ENCODE measurements around the gene SAXO2.
"Not testable (repeated sequence)": the region's sequence is repeated elsewhere in the genome, so short reads cannot be mapped to it uniquely, and the experiment has no call there.

The SAXO2 gene

DNA sequence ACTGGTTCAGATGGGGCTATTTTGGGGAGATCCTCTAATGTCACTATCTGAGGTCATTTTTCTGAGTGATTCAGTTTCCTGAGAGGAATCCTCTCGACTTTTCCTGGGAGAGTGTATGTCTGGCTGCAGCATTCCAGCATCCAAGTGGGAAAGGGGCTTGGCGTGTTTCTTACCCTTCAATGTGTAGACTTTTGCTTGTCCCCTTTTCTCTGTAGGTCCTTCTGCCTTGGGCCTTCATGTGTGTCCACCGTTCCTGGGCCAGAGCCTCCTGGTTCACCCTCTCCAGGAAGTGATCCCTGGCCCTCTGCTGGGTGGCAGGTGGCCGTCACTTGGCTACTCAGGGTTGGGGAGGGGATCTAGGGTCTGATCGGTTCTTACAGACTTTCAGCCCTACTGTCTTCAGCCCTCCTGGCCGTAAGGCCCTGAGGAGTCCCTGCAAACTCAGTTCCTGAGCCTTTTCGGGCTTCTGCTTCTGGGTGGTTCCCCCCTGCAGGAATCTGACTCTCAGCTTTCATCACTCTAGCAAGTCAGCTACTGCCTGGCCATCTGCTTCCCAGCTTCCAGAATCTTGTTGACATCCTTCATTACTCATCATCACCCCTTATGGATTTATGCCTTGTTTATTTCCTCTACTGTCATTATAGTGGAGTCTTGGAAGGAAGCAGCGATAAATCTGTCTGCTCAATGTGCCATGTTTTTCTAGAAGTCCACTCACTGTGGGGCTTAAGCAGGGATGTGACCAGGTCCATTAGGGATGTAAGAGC, 50.1 kb downstream of the SAXO2 start:
- TF ChIP-seq ISL1 (CRISPR knock-in tag; IDR thresholded peaks at IDR 0.05) (no peak), ZFP3 (CRISPR knock-in tag; IDR thresholded peaks at IDR 0.05) (no peak), RARB (CRISPR knock-in tag; IDR thresholded peaks at IDR 0.05) (no peak), ZNF70 (CRISPR knock-in tag; IDR thresholded peaks at IDR 0.05) (no peak), BACH2 (CRISPR knock-in tag; IDR thresholded peaks at IDR 0.05; ENCODE audit: borderline replicate concordance) (no peak), ZNF565 (CRISPR knock-in tag; conservative IDR thresholded peaks at IDR 0.05; ENCODE audit: low read depth) (no peak), ESRRG (CRISPR knock-in tag; IDR thresholded peaks at IDR 0.05) (no peak), ZNF8 (CRISPR knock-in tag; IDR thresholded peaks at IDR 0.05) (no peak), ZC3H10 (CRISPR knock-in tag; IDR thresholded peaks at IDR 0.05) (no peak)
- TF ChIP-seq, protein P1, sequence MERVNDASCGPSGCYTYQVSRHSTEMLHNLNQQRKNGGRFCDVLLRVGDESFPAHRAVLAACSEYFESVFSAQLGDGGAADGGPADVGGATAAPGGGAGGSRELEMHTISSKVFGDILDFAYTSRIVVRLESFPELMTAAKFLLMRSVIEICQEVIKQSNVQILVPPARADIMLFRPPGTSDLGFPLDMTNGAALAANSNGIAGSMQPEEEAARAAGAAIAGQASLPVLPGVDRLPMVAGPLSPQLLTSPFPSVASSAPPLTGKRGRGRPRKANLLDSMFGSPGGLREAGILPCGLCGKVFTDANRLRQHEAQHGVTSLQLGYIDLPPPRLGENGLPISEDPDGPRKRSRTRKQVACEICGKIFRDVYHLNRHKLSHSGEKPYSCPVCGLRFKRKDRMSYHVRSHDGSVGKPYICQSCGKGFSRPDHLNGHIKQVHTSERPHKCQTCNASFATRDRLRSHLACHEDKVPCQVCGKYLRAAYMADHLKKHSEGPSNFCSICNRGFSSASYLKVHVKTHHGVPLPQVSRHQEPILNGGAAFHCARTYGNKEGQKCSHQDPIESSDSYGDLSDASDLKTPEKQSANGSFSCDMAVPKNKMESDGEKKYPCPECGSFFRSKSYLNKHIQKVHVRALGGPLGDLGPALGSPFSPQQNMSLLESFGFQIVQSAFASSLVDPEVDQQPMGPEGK (CRISPR knock-in tag; IDR thresholded peaks at IDR 0.05; ENCODE audit: borderline replicate concordance): no peak
- no peak for ATAC-seq

DNA sequence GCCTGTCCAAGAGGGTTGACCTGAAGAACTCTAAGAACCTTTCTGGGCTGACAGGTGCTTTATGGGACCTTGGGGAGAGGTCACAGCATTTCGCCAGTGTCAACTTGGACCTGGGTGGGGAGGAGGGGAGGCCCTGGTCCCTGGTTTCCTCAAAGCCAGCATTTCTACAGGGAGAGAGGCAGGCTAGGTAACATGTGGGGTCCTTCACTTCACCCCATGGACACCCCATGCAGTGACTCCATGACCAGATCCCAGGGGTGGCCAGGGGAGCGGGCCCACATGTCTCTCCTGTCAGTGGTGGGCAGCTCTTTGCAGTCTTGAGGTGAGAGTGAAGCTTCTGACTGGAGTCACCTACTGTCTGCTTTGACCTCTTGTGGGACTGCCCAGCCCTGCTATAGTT, 50.8 kb downstream of the SAXO2 start:
- no peak for ATAC-seq
- TF ChIP-seq, protein P2, sequence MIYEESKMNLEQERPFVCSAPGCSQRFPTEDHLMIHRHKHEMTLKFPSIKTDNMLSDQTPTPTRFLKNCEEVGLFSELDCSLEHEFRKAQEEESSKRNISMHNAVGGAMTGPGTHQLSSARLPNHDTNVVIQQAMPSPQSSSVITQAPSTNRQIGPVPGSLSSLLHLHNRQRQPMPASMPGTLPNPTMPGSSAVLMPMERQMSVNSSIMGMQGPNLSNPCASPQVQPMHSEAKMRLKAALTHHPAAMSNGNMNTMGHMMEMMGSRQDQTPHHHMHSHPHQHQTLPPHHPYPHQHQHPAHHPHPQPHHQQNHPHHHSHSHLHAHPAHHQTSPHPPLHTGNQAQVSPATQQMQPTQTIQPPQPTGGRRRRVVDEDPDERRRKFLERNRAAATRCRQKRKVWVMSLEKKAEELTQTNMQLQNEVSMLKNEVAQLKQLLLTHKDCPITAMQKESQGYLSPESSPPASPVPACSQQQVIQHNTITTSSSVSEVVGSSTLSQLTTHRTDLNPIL (CRISPR knock-in tag; IDR thresholded peaks at IDR 0.05; ENCODE audit: low read depth): no peak
- no peak for TF ChIP-seq RARB (CRISPR knock-in tag; IDR thresholded peaks at IDR 0.05)
- no peak for TF ChIP-seq PPARA (CRISPR knock-in tag; IDR thresholded peaks at IDR 0.05; ENCODE audit: borderline replicate concordance)
- no peak for TF ChIP-seq ISL1 (CRISPR knock-in tag; IDR thresholded peaks at IDR 0.05)
- TF ChIP-seq GLIS3 (CRISPR knock-in tag; IDR thresholded peaks at IDR 0.05): no peak
- no peak for TF ChIP-seq ESRRG (CRISPR knock-in tag; IDR thresholded peaks at IDR 0.05)
- TF ChIP-seq, protein P3, sequence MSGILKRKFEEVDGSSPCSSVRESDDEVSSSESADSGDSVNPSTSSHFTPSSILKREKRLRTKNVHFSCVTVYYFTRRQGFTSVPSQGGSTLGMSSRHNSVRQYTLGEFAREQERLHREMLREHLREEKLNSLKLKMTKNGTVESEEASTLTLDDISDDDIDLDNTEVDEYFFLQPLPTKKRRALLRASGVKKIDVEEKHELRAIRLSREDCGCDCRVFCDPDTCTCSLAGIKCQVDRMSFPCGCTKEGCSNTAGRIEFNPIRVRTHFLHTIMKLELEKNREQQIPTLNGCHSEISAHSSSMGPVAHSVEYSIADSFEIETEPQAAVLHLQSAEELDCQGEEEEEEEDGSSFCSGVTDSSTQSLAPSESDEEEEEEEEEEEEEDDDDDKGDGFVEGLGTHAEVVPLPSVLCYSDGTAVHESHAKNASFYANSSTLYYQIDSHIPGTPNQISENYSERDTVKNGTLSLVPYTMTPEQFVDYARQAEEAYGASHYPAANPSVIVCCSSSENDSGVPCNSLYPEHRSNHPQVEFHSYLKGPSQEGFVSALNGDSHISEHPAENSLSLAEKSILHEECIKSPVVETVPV (CRISPR knock-in tag; IDR thresholded peaks at IDR 0.05): no peak
- TF ChIP-seq ZFP30 (CRISPR knock-in tag; IDR thresholded peaks at IDR 0.05): no peak
- TF ChIP-seq SNAI2 (CRISPR knock-in tag; IDR thresholded peaks at IDR 0.05): no peak

DNA sequence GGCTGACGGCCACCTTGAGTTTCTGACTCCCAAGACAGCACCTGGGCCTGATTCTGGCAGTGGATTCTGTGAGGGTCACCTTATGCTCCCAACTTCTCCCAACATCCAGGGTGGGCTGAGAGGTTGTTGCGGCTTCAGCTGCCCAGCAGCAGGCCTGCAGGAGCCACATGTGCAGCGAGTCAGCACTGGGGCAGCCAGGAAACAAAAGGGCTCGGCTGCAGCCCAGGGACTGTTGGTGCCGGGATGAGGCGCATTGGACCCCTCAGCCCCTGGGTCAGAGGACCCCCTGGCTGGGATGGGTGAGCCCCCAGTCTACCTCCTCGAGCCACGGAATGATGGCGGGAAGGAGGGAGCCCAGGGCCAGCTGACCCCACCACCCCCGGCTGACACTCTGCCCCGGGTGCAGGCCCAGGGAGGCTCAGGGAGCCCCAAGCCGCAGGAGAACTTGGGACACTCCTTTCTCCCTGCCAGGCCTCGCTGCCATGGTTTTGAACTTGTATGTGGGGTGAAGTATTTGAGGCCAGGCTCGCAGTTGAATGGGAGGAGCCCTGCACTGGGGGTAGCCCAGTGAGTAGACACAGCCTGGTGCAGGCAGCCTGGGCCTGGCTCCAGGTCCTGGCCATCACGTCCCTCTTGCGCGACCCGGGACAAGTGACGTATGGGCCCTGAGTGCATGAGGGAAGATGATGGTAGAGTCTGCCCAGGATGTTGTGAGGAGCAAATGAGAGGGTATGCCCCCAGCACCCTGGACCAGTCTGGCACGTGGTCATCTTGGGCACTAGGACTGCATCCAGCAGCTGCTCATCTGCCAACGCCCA, 51.5 kb downstream of the SAXO2 start:
- not testable (repeated sequence) for ATAC-seq

DNA sequence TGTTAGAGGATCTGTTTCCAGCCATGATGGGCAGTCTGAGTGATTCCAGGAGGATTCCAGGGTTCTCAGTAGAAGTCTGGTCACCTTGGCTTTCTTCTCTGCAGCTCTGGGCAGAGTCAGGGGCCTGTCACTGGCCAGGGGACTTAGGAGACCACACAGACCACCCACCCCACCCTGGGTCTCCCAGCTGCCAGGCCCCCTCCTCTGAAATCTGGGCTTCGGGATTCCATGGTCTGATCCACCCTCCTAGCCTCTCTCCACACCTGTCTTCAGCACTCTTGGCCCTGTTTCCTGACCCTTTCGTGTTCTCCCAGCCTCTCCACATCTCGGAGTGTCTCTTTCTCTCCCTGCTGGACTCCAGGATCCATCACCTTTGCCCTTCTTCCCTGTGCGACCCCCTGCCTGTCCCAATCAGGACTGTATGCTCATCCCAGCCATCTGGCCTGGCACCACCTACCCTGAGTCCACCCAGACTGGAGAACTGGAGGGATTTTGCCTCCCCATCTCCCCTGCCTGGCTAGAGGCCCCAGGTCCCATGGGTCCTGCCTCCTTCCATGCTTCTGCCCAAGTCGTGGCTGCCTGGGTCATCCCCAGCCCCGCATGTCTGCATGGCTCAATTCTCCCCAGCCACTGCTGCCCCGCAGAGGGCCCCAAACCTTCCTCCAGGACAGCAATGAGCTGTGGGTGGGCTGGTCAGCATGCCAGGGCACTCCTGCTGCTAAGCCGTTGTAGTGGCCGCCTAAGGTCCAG, 52.3 kb downstream of the SAXO2 start:
- TF ChIP-seq TCF4 (CRISPR knock-in tag; IDR thresholded peaks at IDR 0.05; ENCODE audit: borderline replicate concordance): no peak
- no peak for TF ChIP-seq ESRRG (CRISPR knock-in tag; IDR thresholded peaks at IDR 0.05)
- no peak for TF ChIP-seq ZFP30 (CRISPR knock-in tag; IDR thresholded peaks at IDR 0.05)
- no peak for TF ChIP-seq PPARA (CRISPR knock-in tag; IDR thresholded peaks at IDR 0.05; ENCODE audit: borderline replicate concordance)
- TF ChIP-seq CSDC2 (CRISPR knock-in tag; IDR thresholded peaks at IDR 0.05): no peak
- TF ChIP-seq, protein P2 (CRISPR knock-in tag; IDR thresholded peaks at IDR 0.05; ENCODE audit: low read depth): no peak
- TF ChIP-seq SNAI2 (CRISPR knock-in tag; IDR thresholded peaks at IDR 0.05): no peak
- no peak for TF ChIP-seq ZC3H10 (CRISPR knock-in tag; IDR thresholded peaks at IDR 0.05)
- TF ChIP-seq GLIS3 (CRISPR knock-in tag; IDR thresholded peaks at IDR 0.05): no peak
- no peak for TF ChIP-seq BACH2 (CRISPR knock-in tag; IDR thresholded peaks at IDR 0.05; ENCODE audit: borderline replicate concordance)
- TF ChIP-seq, protein P4, sequence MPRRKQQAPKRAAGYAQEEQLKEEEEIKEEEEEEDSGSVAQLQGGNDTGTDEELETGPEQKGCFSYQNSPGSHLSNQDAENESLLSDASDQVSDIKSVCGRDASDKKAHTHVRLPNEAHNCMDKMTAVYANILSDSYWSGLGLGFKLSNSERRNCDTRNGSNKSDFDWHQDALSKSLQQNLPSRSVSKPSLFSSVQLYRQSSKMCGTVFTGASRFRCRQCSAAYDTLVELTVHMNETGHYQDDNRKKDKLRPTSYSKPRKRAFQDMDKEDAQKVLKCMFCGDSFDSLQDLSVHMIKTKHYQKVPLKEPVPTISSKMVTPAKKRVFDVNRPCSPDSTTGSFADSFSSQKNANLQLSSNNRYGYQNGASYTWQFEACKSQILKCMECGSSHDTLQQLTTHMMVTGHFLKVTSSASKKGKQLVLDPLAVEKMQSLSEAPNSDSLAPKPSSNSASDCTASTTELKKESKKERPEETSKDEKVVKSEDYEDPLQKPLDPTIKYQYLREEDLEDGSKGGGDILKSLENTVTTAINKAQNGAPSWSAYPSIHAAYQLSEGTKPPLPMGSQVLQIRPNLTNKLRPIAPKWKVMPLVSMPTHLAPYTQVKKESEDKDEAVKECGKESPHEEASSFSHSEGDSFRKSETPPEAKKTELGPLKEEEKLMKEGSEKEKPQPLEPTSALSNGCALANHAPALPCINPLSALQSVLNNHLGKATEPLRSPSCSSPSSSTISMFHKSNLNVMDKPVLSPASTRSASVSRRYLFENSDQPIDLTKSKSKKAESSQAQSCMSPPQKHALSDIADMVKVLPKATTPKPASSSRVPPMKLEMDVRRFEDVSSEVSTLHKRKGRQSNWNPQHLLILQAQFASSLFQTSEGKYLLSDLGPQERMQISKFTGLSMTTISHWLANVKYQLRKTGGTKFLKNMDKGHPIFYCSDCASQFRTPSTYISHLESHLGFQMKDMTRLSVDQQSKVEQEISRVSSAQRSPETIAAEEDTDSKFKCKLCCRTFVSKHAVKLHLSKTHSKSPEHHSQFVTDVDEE (CRISPR knock-in tag; IDR thresholded peaks at IDR 0.05): no peak
- TF ChIP-seq OSR1 (CRISPR knock-in tag; IDR thresholded peaks at IDR 0.05): no peak
- TF ChIP-seq ZFP3 (CRISPR knock-in tag; IDR thresholded peaks at IDR 0.05): no peak
- no peak for ATAC-seq

Measured in SK-N-SH treated with all-trans-retinoic acid at 6 μM for 48 hours (cell line).